HG02678 (cell line): Measurements from ENCODE around the gene CDK15.
"Not testable (repeated sequence)": the region's sequence is repeated elsewhere in the genome, so short reads cannot be mapped to it uniquely, and the experiment has no call there.

Experiments
- ATAC-seq: cut with Tn5 transposase; IDR thresholded peaks from one replicate; pipeline ENCODE4 v1.9.1; 2021; ENCODE audit warnings: mild to moderate bottlenecking, moderate library complexity; ENCODE audit not compliant: unreplicated experiment

The CDK15 gene

GRCh38 chr2:201827621-201828020, 21.3 kb downstream of the CDK15 start:
- ATAC-seq = no peak

GRCh38 chr2:201828220-201828619, 21.9 kb downstream of the CDK15 start:
- ATAC-seq = no peak

GRCh38 chr2:201830666-201831065, 24.3 kb downstream of the CDK15 start:
- ATAC-seq = no peak

- no peak for ATAC-seq
Observed at GRCh38 chr2:201831469-201831868, 25.1 kb downstream of the CDK15 start.

GRCh38 chr2:201833781-201834180, 27.4 kb downstream of the CDK15 start:
- ATAC-seq = no peak

GRCh38 chr2:201835066-201835465, 28.7 kb downstream of the CDK15 start:
- no peak for ATAC-seq

GRCh38 chr2:201837391-201837790, 31.1 kb downstream of the CDK15 start:
- no peak for ATAC-seq

GRCh38 chr2:201837824-201838431, 31.6 kb downstream of the CDK15 start:
- no peak for ATAC-seq

GRCh38 chr2:201839727-201840126, 33.4 kb downstream of the CDK15 start:
- no peak for ATAC-seq

- no peak for ATAC-seq
Observed at GRCh38 chr2:201840726-201841125, 34.4 kb downstream of the CDK15 start.

- ATAC-seq = no peak
Observed at GRCh38 chr2:201842131-201842860, 36.0 kb downstream of the CDK15 start.

GRCh38 chr2:201844922-201845321, 38.6 kb downstream of the CDK15 start:
- not testable (repeated sequence) for ATAC-seq

- ATAC-seq = no peak
Observed at GRCh38 chr2:201847481-201847880, 41.1 kb downstream of the CDK15 start.

- ATAC-seq = no peak
Observed at GRCh38 chr2:201852462-201852861, 46.1 kb downstream of the CDK15 start.

GRCh38 chr2:201852878-201853415, 46.6 kb downstream of the CDK15 start:
- ATAC-seq = no peak

GRCh38 chr2:201854221-201854801, 48.0 kb downstream of the CDK15 start:
- no peak for ATAC-seq

GRCh38 chr2:201854841-201855240, 48.5 kb downstream of the CDK15 start:
- ATAC-seq = no peak

- ATAC-seq = no peak
Observed at GRCh38 chr2:201855356-201855755, 49.0 kb downstream of the CDK15 start.

- ATAC-seq = no peak
Observed at GRCh38 chr2:201857326-201857725, 51.0 kb downstream of the CDK15 start.

GRCh38 chr2:201858281-201859184, 52.2 kb downstream of the CDK15 start:
- no peak for ATAC-seq

- ATAC-seq = no peak
Observed at GRCh38 chr2:201859949-201860348, 53.6 kb downstream of the CDK15 start.
